Cerebellar nuclear complex (tissue), 1 donor: ENCODE results near the gene DENND2C.

Experiments
- DNase-seq, 2 experiments: peaks; one replicate each; lab custom pipeline; 2025; lab: John Stamatoyannopoulos, UW

Gene DENND2C, protein sequence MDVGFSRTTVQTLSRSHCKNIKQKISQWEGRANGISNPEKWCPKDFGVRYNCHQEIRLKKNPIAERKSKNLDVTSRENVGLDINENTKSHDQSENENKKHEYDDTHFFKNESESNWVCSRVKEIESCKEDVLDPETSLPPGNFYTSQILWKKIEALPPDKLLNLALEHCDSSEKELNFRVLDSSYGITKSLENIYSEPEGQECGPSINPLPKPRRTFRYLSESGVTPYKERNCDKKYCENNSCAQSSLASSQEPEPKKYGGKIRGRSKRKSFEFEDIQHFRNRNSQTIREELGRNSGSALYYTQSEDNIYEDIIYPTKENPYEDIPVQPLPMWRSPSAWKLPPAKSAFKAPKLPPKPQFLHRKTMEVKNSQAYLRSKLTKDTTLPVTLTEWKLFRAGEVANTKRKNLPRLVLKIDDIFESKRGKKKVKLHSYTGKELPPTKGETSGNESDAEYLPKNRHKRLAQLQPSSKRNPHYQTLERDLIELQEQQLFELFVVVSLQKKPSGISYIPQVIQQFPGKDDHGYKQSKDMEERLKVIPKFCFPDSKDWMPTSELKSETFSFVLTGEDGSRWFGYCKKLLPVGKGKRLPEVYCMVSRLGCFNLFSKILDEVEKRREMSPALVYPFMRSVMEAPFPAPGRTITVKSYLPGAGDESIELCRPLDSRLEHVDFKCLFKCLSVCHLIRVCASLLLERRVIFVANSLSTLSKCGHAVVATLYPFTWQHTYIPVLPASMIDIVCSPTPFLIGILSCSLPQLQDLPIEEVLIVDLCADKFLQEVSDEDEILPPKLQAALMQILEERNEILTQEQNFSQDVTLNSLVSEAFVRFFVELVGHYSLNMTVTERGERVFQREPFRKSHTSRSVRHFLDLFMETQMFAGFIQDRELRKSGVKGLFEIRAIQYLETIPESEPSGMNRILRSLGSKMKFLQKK

DNA sequence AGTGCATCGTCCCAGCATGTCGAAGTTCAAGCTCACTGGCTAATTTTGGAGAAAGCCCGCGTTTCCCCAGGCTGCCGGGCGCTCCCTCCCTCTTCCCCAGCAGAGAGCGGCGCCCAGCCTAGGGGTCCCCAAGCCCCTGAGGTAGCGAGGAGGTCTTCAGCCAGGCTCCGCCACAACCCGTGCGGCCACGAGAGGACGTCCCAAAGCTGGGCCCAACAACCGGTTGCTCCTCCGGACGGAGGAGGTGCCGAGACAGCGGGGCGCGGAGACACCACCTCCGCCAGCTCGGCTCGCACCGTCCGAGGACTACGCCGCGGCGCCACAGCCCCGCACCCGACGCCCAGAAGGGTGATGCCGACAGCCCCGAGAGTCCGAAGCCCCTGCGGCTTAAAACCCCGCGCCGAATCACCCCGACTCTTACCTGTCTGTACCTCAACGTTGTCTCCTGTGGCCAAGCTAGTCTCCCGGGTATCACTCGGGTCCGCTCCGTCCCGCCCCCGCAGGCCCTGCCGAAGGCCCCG lies at the start of gene DENND2C:
TSS of gene DENND2C (minus strand) at position 488 of the 521 bp plus-strand sequence. CDS start 44,065 bp downstream, outside the sequence.
- DNase-seq: no peak

DNA sequence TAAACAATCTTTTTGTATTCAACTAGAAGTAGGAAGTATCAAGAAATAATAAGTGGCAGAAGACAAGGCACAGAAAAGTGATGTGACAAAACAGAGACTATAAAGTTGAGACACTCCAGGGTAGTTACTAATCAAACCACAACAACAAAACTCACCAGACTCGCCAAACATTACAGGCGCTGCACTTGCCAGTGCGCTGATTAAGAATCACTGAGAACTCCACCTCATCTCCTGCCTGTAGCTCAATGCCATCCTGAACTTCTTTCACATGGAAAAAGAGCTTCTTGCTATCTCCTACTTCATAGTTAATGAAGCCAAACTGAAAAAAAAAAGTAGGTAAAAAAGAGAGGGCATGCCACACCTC lies 49.6 kb upstream of the DENND2C start:
- no peak for DNase-seq

DNA sequence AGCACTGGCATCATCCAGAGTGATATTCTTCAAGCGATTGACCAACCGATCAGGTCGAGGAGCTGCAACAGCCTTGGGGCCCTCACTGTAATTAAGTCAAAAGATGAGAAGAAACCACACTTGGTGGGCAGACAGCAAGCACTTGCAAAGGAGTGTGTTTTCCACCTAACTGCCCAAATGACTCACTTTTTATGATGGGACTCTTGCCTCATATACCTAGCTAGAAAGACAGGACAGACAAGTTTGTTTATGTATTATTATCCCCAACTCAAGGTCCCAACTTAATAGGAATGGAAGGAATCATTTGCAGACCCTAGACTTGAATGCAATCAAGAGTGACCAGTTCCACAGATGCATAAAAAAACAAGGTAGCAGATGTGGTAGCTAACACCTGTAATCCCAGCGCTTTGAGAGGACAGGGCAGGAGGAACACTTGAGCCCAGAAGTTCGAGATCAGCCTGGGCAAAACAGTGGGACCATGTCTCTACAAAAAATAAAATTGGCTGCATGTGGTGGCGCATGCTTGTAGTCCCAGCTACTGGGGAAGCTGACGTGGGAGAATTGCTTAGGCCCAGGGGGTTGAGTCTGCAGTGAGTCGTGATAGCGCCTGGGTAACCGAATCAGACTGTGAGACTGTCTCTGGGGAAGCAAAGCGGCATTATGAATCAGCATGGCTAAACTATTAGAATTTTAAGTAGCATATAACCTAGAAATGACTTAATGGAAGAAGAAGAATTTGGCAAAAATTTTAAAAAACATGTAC lies 49.0 kb upstream of the DENND2C start:
- no peak for DNase-seq

DNA sequence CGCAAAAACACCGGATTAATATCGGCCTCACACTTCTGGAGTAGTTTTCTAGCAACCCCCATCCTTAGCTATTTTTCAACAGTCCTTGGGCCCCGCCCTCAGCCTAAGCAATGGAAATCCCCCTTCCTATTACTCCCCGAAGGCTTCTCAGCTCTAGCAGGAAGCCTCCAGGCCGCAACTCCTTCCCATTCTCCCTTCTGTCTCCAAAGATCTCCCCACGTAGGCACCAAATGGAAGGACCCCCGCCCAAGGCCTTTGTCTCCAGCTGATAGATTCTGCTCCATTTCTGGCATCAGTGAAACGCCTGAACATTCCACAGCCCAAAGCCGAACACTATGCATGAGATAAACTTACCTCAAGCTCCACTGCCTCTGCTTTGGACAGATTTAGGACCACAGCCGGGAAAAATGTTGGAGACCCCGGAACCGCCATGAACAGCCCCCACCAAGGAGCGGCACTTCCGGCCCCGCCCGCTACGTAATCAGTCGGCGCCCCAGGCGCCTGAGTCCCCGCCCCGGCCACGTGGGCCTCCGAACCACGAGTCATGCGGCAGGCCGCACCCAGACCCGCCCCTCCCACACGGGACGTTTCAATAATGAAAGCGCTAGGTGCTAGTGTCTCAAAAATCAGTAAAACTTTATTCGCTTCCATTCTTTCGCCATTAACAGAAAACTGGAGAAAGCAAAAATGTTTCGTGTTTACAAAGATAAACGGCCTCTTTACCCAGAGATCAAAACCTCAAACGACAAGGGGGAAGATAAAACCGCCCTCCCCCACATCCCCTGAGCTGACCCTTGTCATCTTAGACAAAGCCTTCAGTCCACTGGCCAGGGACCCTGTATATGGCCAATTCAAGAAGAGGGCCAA lies 46.7 kb upstream of the DENND2C start, which contains the start of gene NRAS:
TSS of gene NRAS (minus strand) at position 468 of the 867 bp plus-strand sequence. CDS start 611 bp downstream, outside the sequence.
- peak in 1 of 2 experiments; percentile 3 for DNase-seq

DNA sequence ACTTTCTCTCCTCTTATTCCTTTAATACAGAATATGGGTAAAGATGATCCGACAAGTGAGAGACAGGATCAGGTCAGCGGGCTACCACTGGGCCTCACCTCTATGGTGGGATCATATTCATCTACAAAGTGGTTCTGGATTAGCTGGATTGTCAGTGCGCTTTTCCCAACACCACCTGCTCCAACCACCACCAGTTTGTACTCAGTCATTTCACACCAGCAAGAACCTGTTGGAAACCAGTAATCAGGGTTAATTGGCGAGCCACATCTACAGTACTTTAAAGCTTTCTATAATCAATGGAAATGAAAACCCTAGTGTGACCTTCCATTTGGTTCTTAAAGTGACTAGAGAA lies 46.1 kb upstream of the DENND2C start:
- no peak for DNase-seq

DNA sequence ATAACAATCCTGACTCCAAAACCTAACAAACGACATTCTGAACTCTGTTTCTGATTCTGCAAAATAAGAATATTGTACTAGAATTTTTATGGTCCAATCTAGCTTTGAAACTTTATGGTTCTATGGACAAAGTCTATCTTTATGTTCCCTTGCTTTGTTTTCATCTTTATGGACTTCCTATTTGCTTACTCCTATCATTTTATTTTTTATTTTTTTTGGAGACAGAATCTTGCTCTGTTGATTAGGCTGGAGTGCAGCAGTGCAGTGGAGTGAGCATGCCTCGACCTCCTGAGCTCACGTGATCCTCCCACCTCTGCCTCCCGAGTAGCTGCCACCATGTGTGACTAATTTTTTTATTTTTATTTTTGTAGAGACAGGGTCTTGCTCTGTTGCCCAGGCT lies 43.1 kb upstream of the DENND2C start:
- no peak for DNase-seq

DNA sequence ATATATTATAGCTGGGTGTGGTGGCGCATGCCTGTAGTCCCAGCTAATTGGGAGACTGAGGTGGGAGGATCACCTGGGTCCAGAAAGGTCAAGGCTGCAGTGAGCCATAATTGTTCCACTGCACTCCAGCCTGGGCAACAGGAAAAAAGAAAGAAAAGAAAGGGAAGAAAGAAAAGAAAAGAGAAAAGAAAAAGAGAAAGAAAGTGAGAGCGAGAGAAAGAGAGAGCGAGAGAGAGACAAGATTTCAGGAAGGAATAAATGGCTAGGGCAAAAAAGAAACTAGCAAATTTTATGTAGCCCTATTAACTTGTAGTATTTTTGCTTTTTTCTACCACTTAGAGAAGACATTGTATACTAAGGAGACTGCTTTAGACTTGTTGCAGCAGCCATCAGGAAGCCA lies 40.5 kb upstream of the DENND2C start:
- no peak for DNase-seq

DNA sequence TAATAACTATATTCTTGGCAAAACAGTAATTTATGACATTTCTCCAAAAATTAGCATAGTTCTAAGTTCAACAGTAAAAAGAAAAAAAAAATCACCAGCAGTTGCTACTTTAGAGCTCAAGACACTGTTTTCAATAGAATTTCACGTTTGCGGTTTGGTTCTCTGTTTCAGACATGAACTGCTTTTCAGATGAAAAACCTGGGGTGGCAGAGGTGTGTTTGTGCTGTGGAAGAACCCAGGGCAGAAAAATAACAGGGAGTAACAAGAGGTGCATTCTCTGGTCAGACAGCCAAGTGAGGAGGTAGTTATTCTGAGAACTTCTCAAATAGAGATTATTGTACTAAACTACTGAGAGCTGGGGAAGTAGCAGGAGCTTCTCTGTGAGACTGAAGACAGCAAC lies 37.8 kb upstream of the DENND2C start:
- no peak for DNase-seq

DNA sequence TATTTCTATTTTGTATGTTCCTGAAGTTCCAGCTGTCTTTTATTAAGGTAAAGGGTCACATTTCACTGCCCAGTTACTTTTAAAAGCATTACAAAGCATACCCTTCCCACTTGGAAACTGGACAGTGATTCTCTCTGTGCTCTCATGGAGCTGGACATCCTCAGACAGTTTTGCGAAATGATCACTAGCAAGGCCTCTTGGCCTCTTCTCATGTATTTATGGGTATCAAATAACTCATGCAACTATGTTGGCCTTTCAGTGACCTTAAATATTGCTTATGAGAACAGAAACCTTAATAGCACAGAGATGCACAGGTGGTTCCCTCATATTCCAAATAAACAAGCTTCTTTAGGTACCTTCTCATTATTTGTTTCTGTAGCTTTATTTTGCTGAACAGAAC lies 33.4 kb upstream of the DENND2C start:
- DNase-seq: no peak

DNA sequence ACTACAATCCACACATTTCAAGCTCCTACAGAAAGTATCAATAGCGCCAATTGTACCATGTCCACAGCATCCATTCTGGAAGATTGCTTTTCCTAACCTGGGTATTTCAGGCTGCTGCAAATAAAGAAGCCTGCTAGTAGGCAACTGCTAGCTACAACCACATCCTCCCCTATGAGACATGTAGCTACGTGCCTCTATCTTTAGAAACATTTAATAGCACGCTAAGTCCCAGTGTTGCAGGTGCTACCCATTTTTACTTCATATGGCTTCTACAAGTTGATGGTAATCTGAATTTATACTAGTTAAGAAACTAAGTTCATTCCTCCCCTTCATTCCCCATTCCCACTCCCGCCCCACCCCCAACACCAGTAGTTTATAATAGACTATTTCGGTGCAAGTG lies 32.9 kb upstream of the DENND2C start:
- no peak for DNase-seq

DNA sequence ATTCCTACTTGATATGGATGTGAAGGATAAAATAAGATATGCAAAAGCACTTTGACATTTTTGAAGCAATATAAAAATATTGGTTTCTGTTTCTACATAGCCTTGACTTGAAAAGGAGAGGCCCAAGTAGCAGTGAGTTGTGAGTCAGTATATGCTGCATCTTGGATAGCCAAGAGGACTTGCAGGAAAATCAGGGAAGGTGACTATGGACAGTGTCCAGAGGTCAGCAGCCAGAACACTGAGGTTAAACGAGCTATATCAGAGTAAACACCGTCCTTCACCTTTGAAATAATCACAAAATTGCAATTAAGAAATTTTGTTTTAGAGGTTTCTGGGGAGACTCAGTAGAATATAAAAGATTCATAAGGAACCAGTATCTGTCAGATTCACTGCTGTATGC lies 32.1 kb upstream of the DENND2C start:
- DNase-seq: no peak

DNA sequence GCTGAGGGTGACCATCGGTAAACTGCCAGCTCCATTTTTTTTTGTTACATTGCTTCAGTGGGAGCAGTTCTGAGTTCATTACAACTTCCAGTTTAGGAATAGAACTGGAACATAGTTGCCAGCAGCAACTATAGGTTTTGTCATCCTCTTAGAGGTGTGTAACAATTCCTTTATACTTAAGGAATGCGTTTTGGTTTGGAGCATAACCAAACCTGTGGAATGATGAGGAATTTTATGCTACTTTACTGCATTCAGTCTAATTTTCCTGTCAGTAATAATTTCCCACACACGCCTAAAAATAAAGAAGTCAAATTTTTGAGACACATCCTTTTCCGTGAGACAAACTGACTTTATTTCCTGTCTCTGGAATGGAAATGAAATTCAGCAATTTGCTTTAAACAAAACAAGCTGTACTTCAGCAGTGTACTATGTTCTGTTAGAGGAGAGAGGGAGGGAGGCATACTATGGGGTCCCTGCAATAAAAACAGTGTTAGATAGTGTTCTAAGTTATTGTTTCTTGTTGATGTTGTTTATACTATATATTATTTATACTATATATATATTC lies 30.3 kb upstream of the DENND2C start:
- no peak for DNase-seq

DNA sequence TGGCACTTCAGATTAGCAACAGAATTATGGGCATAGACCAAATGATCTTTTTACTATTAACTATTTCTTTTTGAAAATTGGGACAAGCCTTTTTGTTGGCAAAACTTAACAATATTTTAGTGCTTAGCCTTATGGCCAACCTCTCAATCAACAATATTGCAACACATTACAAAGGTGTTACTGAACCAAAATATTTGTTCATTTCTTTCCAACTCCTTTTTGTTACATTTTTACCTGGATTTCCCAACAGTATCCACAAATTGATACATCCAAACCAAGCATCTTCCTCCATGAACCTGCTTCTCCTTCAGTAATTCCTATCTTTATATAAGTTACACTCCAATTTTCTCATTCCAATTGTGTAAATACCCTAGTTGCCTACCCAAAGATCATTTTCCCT lies 27.0 kb upstream of the DENND2C start:
- DNase-seq: no peak

DNA sequence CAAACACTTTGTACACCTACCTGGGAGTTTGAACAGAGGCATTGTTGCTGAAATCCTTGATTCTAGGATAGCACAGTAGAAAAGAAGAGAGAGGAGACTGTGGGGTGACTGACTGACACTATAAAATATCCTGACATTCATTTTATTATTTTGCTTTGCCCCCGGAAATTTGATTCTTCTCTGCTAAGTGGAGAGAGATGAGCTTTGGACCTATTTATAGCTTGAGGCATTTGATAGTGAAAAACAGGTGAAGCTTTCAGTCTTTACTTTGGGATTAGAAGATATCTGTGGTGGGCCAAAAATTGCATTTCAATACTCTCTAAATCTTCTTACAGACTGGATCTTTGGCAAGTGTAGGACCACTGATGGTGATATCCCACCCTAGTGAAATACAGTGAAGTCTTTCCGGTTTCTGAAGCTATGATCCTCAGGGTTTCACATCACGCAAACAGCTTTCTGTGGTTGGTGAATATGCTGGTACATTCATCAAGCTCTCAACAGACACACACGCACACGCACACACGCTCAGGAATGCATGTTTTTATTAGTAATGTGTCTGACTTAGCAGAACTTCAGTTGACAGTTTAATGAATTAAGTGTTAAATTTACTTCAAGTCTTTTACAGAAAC lies 25.7 kb upstream of the DENND2C start, which contains the start of gene AMPD1:
TSS of gene AMPD1 (minus strand) at position 117 of the 629 bp plus-strand sequence. CDS start at position 42, 75 bp downstream.
- DNase-seq: no peak

DNA sequence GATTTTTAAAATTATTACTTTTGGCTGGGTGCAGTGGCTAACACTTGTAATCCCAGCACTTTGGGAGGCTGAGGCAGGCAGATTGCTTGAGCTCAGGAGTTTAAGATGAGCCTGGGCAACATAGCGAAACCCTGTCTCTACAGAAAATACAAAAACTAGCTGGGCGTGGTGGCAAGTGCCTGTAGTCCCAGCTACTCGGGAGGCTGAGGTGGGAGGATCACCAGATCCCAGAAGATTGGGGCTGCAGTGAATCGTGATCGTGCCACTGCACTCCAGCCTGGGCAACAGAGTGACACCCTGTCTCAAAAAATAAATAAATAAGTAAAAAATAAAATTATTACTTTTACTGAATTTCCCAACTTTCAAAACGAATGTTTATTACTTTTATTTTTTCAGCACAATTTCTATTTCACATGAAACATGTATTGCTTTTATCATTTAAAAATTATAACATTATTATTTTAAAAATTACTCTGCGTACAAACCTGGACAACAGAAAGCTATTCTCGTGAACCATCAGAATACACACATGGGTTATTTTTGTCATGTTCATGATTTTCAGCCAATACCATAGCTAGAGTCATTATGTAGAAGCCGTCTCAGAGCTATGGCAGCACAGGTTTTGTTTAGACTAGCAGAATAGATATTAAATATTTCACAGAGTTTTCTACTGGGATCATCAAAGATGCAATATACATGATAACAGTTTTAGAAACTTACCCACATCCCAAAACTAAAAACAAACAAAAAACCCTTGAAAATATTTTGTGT lies 24.9 kb upstream of the DENND2C start:
- DNase-seq: no peak

DNA sequence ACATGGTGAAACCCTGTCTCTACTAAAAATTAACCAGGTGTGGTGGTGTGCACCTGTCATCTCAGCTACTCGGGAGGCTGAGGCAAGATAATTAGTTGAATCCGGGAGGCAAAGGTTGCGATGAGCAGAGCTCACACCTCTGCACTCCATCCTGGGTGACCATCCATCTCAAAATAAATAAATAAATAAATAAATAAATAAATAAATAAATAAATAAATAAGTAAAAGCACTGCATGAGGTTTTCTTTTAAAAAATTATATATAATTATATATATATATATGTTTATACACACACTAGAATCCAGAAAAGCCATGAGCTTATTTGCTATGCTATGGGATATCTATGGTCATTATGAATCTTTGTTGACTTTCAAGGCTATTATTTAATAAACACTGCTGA lies 23.1 kb upstream of the DENND2C start:
- DNase-seq: no peak

DNA sequence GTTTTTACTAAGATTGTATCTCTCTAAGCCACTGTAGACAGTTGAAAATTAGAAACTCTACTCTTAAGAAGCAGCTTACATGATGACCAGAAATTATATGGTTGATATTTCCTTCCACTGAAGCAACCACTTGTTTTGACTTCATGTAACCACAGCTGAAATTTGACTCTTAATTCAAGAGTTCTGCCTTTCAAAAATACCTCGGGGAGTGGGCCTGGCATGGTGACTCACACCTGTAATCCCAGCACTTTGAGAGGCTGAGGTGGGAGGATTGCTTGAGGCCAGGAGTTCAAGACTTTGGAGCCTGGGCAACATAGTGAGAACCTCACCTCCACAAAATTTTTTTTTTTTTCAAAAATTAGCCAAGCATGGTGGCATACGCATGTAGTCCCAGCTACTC lies 21.2 kb upstream of the DENND2C start:
- no peak for DNase-seq

DNA sequence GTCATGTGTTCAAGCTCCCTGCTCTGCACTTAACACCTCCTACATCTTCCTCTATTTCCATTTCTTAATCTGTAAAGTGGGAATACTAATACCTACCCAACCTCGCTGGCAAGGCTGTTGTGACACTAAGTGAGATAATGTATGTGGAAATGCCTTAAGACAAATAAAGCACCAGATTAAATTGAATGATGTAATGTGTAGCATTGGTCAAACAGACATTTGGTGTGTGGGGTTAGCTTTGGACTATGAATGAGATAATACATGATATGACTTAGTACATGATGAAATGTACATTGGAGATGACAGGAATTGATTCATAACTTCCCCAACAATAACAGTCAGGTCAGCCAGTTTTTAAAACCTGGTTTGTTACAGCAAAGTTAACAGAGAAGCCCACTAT lies 20.3 kb upstream of the DENND2C start:
- DNase-seq: no peak

DNA sequence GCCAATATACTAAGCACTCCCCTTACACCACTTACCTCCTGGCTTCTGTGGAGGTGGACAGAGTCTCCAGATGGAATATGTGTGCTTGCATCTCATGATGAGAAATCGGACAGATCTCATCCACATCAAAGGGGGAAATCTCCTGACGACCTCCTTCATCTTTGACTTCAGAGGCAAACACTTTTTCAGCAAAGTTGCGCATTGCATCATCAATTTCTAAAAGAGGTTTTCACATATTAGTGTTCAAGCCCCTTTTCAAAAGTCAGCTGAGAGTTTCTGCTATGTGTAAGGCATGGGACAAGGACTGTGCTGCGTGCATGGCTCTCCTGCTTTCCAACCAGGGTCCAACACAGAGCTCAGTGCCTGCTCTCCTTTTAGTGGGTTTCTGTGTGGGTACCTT lies 18.7 kb upstream of the DENND2C start:
- DNase-seq: no peak
